HG03565 (cell line): ENCODE results near the gene DOP1B.

Experiments
- ATAC-seq: cut with Tn5 transposase; IDR thresholded peaks from one replicate; pipeline ENCODE4 v1.9.1; 2021; ENCODE audit warnings: mild to moderate bottlenecking, moderate library complexity; ENCODE audit not compliant: unreplicated experiment

The DOP1B gene

DNA sequence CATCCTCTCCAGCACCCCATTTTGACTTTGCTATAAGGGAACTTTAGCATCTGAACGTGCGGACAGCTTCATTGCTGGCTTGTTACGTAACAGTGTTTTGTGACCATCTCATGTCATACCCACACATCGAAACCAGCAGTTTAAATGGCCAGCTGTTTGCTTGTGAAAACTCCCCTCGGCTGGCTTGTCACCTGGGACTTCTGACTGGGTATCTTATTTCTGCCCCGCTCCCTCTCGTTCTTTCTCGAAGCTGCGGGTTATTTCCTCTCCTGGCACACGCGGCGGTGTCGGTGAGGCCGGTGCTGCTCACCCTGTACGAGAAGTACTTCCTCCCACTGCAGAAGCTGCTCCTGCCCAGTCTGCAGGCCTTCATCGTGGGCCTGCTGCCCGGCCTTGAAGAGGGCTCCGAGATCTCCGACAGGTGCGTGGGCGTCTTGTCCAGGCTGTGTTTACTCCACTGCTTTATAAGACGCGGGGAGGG lies 43.5 kb downstream of the DOP1B start:
- no peak for ATAC-seq

DNA sequence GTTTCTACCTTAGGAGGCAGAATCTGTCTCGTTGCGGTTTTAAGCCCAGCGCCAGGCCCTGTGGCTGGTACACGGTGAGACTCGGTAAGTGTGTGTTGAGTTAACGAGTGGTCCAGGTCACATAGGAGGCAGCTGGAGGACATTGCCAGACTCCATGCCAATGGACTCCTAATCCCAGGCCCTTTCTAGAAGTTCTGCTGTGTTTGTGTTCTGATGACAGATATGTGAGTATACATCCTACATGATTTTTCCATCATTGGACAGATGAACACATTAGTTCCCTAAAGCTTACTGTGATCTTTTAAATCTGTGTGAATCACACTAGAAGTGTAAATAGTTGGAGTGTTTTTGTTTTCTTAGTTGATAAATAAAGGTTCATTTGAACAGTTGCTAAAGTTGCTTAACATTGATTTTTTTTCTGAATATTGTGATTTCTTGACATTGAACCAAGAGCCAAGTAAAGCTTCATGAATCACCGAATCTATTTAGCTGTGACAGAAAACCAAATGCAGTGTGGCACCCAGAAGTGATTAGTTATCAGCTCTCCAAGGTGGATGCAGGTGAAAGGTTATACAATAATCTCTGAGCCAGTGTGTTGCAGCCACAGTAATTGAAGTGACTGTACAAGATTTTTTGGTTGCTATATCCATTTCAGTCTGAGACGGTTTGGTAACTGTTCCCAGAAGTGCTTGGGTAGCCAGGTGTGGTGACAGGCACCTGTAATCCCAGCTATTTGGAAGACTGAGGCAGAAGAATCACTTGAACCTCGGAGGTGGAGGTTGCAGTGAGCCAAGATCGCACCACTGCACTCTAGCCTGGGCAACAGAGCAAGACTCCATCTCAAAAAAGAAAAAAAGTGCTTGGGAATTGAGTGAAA lies 46.3 kb downstream of the DOP1B start:
- no peak for ATAC-seq

DNA sequence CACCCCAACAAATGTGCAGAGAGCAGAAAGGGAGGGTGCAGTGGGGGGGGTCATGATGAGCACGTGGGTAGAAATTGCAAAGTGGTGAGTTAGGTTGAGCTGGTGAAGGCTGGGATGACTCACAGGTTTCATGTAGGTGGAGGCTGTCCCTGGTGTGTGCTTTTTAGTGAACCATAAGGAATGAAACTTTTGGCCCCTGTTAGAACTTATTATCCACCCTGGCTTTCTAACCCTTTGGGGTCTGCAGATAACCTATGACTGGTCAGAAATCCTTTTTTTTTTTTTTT lies 46.9 kb downstream of the DOP1B start:
- ATAC-seq, result no peak

DNA sequence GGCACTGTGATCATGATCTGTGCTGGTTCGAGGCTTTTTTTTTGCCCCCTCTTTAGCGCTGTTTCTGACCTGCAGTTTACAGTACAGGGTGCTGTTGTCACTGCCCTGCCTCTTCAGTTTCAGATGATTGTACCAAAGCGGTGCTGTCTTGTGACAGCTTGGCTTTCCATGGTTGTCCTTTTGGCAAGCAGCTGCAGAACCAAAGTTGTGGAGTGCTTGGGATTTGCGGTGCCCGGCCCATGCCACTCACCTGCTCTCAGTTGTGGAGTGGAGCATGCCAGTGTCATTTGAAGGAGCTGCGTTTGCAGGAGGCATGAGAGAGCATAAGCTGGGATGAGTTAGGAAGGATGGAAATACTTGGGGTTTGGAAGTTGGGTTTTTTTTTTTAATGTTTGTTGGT lies 48.4 kb downstream of the DOP1B start:
- ATAC-seq, result no peak

DNA sequence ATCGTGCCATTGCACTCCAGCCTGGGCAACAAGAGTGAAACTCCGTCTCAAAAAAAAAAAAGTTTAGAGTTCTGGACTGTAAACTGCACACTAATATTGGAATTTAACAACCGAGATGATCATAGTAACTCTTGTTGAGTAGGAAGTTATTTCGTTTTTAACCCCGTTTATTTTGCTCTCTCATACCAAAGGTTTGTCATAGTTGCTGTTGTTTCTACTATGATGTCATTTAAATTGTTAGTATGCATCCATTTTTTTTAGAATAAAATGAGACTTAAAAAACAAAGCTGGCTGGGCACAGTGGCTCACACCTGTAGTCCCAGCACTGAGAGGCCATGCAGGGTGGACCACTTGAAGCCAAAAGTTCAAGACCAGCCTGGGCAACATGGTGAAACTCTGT lies 49.3 kb downstream of the DOP1B start:
- no peak for ATAC-seq
